Keratinocyte (primary cell): ENCODE results near the gene BCAS2. TPM values are rescaled to one million over a fixed set of nuclear protein-coding genes. Genes with fewer than 3 reads are reported as not detected.

Experiments
- DNase-seq: peaks from one replicate; pipeline ENCODE4 v3.0.0-alpha.2; 2011; ENCODE audit warnings: low read depth, missing footprints, low spot score
- FAIRE-seq: peaks from 2 replicates; lab custom pipeline; 2011; peaks lifted over from hg19 to GRCh38; lab: Jason Lieb, UNC
- H2AFZ ChIP-seq: 2 replicates; pipeline ENCODE4 v1.6.0; 2012; ENCODE audit warnings: low read length, control low read depth, inconsistent platforms; ENCODE audit not compliant: control insufficient read depth
- H3K27ac ChIP-seq: 2 replicates; pipeline ENCODE4 v1.5.1; 2011; ENCODE audit warnings: low read length; ENCODE audit not compliant: control insufficient read depth, insufficient read depth
- H3K27me3 ChIP-seq: 3 replicates; pipeline ENCODE4 v1.6.0; 2011; ENCODE audit warnings: low read length; ENCODE audit not compliant: control insufficient read depth, insufficient read depth; ENCODE audit errors: extremely low read depth
- H3K36me3 ChIP-seq, 2 experiments: 2 replicates in 1 of 2; 3 replicates in 1 of 2; pipeline ENCODE4 v1.5.1; 2011; ENCODE audit warnings: low read length in 2 of 2, mild to moderate bottlenecking in 1 of 2; ENCODE audit not compliant: control insufficient read depth in 2 of 2, insufficient read depth in 2 of 2; ENCODE audit errors: extremely low read depth in 1 of 2
- H3K4me1 ChIP-seq: 3 replicates; pipeline ENCODE4 v1.5.1; 2011; ENCODE audit warnings: low read length; ENCODE audit not compliant: control insufficient read depth, insufficient read depth; ENCODE audit errors: extremely low read depth
- H3K4me2 ChIP-seq: 3 replicates; pipeline ENCODE4 v1.6.0; 2011; ENCODE audit warnings: low read depth, low read length; ENCODE audit not compliant: control insufficient read depth, insufficient read depth; ENCODE audit errors: extremely low read depth
- H3K4me3 ChIP-seq, 3 experiments: fragments of 200-600 bp in 1 of 3; sonication (generic) in 1 of 3; 2 replicates in 2 of 3; 3 replicates in 1 of 3; pipeline ENCODE4 v1.5.1; 2011 to 2016; ENCODE audit warnings: low read length in 3 of 3, mild to moderate bottlenecking in 3 of 3, control low read depth in 2 of 3, inconsistent platforms in 1 of 3, low read depth in 1 of 3, mixed read lengths in 1 of 3, mixed run types in 1 of 3, moderate library complexity in 1 of 3; ENCODE audit not compliant: control insufficient read depth in 2 of 3, insufficient read depth in 2 of 3; ENCODE audit errors: extremely low read depth in 1 of 3
- H3K79me2 ChIP-seq: 2 replicates; pipeline ENCODE4 v1.6.0; 2012; ENCODE audit warnings: low read length; ENCODE audit not compliant: control insufficient read depth, insufficient read depth
- H3K9ac ChIP-seq: 3 replicates; pipeline ENCODE4 v1.6.0; 2011; ENCODE audit warnings: low read length; ENCODE audit not compliant: control insufficient read depth, insufficient read depth; ENCODE audit errors: extremely low read depth
- H3K9me1 ChIP-seq: 3 replicates; pipeline ENCODE4 v1.6.0; 2011; ENCODE audit warnings: low read length; ENCODE audit not compliant: control insufficient read depth, insufficient read depth; ENCODE audit errors: extremely low read depth
- H3K9me3 ChIP-seq: 2 replicates; pipeline ENCODE4 v1.5.1; 2012; ENCODE audit warnings: low read depth, low read length; ENCODE audit not compliant: control insufficient read depth
- H4K20me1 ChIP-seq: 3 replicates; pipeline ENCODE4 v1.6.0; 2011; ENCODE audit warnings: low read length; ENCODE audit not compliant: control insufficient read depth, insufficient read depth; ENCODE audit errors: extremely low read depth
- EZH2 ChIP-seq: IDR thresholded peaks from one replicate; pipeline ENCODE4 v1.6.1; 2012; ENCODE audit warnings: inconsistent platforms, mild to moderate bottlenecking, low read length, moderate library complexity
- dilution Hi-C: fragments of 300-500 bp; cut with MboI; formaldehyde crosslinking; loops from one replicate; pipeline ENCODE4 v1.7.0; 2020; ENCODE audit warnings: low sequenced_read_pairs; ENCODE audit not compliant: extremely low pct_ligation_motif_present
- polyA plus RNA-seq, 5 experiments: library from polyadenylated mRNA; depleted of rRNA in 3 of 5; stranded (reverse) in 3 of 5; stranded (forward) in 1 of 5; unstranded in 1 of 5; fragments of >200 nt; gene quantifications; 1 replicate in 1 of 5; 2 replicates in 3 of 5; 3 replicates in 1 of 5; pipeline versions ENCODE4 v1.2.1 to v1.2.3, GENCODE V29; 2011 to 2012; ENCODE audit warnings: missing spikeins in 2 of 5, low read depth in 1 of 5, low replicate concordance in 1 of 5
- TF ChIP-seq, protein P1 (sequence below), 3 experiments: IDR thresholded peaks in 1 of 3; conservative IDR thresholded peaks in 1 of 3; optimal IDR thresholded peaks in 1 of 3; 2 replicates in 2 of 3; 3 replicates in 1 of 3; pipeline versions ENCODE3 to v1.5.1; 2011; ENCODE audit warnings: low read length in 3 of 3, mild to moderate bottlenecking in 3 of 3, moderate library complexity in 2 of 3, control low read depth in 1 of 3, inconsistent platforms in 1 of 3; ENCODE audit not compliant: insufficient read depth in 2 of 3; ENCODE audit errors: extremely low read depth in 1 of 3

Gene BCAS2
- polyA plus RNA-seq, 1 donor (not counting 4 experiments of a cell fraction or from before 2014, with no cell fraction given) = 60.8 TPM

DNA sequence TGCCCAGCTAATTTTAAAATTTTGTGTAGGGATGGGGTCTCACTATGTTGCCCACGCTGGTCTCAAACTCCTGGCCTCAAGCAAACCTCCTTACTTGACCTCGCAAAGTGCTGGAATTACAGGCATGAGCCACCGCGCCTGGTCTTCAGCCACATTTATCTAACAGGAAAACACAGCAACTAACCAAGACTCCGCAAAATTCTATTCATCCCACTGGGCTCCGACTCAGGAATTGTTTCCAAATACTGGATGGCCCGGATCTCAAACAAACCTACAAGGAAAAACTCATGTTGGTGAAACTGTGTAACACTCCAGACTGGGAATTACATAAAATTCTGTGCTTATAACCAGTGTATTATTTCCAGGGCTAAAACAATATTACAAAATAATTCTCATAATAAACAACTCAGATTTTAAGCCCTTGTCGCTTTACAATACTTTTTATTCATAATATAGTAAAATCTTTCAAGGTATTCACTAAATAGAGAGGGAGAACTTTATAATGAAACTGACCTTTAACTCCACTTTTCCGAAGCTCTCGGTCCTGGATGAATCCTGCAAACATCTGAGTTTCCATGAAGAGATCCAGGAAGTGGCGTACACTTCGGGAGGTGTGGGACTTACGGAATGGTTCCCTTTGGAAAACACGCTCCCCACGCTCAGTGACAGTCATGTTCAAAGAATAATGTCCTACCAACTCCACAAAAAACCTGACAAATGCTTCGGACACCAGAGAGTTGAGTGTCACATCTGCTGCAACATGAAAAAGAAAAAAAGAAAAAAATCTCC is 6.0 kb upstream of the BCAS2 start:
- no peak overlapping the region for H2AFZ ChIP-seq
- TF ChIP-seq EZH2 = no peak
- TF ChIP-seq, protein P1, sequence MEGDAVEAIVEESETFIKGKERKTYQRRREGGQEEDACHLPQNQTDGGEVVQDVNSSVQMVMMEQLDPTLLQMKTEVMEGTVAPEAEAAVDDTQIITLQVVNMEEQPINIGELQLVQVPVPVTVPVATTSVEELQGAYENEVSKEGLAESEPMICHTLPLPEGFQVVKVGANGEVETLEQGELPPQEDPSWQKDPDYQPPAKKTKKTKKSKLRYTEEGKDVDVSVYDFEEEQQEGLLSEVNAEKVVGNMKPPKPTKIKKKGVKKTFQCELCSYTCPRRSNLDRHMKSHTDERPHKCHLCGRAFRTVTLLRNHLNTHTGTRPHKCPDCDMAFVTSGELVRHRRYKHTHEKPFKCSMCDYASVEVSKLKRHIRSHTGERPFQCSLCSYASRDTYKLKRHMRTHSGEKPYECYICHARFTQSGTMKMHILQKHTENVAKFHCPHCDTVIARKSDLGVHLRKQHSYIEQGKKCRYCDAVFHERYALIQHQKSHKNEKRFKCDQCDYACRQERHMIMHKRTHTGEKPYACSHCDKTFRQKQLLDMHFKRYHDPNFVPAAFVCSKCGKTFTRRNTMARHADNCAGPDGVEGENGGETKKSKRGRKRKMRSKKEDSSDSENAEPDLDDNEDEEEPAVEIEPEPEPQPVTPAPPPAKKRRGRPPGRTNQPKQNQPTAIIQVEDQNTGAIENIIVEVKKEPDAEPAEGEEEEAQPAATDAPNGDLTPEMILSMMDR (optimal IDR thresholded peaks at IDR 0.05 in 1 of 3, IDR thresholded peaks at IDR 0.05 in 1 of 3, conservative IDR thresholded peaks at IDR 0.05 in 1 of 3; ENCODE audit: extremely low read depth in 1 of 3, insufficient read depth in 2 of 3, low read length in 3 of 3) = no peak
- no peaks in the 10 kb centered on the region for H3K9me1 ChIP-seq
- no peak overlapping the region for H3K27ac ChIP-seq
- no peaks in the 10 kb centered on the region for H3K27me3 ChIP-seq
- H3K79me2 ChIP-seq = no peaks in the 10 kb centered on the region
- dilution Hi-C loops = no loop called here
- no peaks in the 10 kb centered on the region for H4K20me1 ChIP-seq
- no peaks in the 10 kb centered on the region for H3K9me3 ChIP-seq
- FAIRE-seq (no peak), DNase-seq (no peak)
- H3K4me1 ChIP-seq = peaks cover under 1% of the 10 kb centered on the region
- H3K36me3 ChIP-seq = peaks cover 6 to 16% of the 10 kb centered on the region in 2 experiments
- no peak overlapping the region for H3K4me3 ChIP-seq
- H3K4me2 ChIP-seq = no peak overlapping the region
- no peak overlapping the region for H3K9ac ChIP-seq

DNA sequence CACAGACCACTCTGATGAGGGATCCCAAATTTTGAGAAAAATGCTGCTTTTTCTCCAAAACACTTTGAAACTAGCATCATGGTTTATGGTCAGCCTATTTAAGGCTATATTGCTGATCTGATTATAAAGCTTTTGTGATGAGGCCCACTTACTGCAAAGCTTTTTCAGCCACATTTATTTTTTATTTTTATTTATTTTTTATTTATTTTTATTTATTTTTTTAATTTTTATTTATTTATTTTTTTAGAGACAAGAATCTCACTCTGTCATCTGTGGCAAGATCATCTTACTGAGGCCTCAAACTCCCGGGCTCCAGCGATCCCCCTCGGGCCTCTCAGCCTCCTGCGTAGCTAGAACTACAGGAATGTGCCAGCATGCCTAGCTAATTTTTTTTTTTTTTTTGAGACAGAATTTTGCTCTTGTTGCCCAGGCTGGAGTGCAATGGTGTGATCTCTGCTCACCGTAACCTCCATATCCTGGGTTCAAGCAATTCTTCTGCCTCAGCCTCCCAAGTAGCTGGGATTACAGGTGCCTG is 5.2 kb upstream of the BCAS2 start:
- Histone ChIP-seq H3K79me2 (no peaks in the 10 kb centered on the region), H3K27me3 (no peaks in the 10 kb centered on the region), H3K4me2 (no peak overlapping the region), H4K20me1 (no peaks in the 10 kb centered on the region), H3K4me3 (no peak overlapping the region), H2AFZ (no peak overlapping the region), H3K27ac (no peak overlapping the region), H3K4me1 (peaks cover 8% of the 10 kb centered on the region), H3K9me1 (no peaks in the 10 kb centered on the region), H3K9ac (no peak overlapping the region), H3K9me3 (no peaks in the 10 kb centered on the region), H3K36me3 (peaks cover 6 to 14% of the 10 kb centered on the region in 2 experiments)
- DNase-seq = no peak
- no peak for TF ChIP-seq EZH2
- TF ChIP-seq, protein P1 (optimal IDR thresholded peaks at IDR 0.05 in 1 of 3, IDR thresholded peaks at IDR 0.05 in 1 of 3, conservative IDR thresholded peaks at IDR 0.05 in 1 of 3; ENCODE audit: extremely low read depth in 1 of 3, insufficient read depth in 2 of 3, low read length in 3 of 3) = no peak
- FAIRE-seq = no peak
- dilution Hi-C loops = no loop called here
